DOHH2 (cell line): ENCODE results near the gene TIRAP.

Experiments used
- H3F3A ChIP-seq: fragments of 200-600 bp; sonication (generic), shearing (Covaris generic); 2 replicates; pipeline ENCODE4 v1.6.0; 2016; ENCODE audit warnings: antibody characterized with exemption, mild to moderate bottlenecking; ENCODE audit not compliant: control insufficient read depth, insufficient read depth
- H3K27ac ChIP-seq: fragments of 200-600 bp; sonication (generic); 2 replicates; pipeline ENCODE4 v1.5.1; 2014; ENCODE audit warnings: low read depth, mild to moderate bottlenecking, low read length, moderate library complexity
- H3K27me3 ChIP-seq: fragments of 200-600 bp; sonication (generic); 2 replicates; pipeline ENCODE4 v1.6.1; 2014; ENCODE audit warnings: mild to moderate bottlenecking, low read length, mixed read lengths; ENCODE audit not compliant: control insufficient read depth
- H3K36me3 ChIP-seq: fragments of 200-600 bp; sonication (generic); 2 replicates; pipeline ENCODE4 v1.6.1; 2014; ENCODE audit warnings: mild to moderate bottlenecking, low read length, moderate library complexity, mixed read lengths; ENCODE audit not compliant: control insufficient read depth
- H3K4me1 ChIP-seq: fragments of 200-600 bp; sonication (generic); 2 replicates; pipeline ENCODE4 v1.6.1; 2014; ENCODE audit warnings: mild to moderate bottlenecking, low read length, mixed read lengths; ENCODE audit not compliant: control insufficient read depth
- H3K4me2 ChIP-seq: fragments of 200-600 bp; sonication (generic); 2 replicates; pipeline ENCODE4 v1.6.0; 2014; ENCODE audit warnings: mild to moderate bottlenecking, low read length, moderate library complexity
- H3K4me3 ChIP-seq: fragments of 200-600 bp; sonication (generic); 2 replicates; pipeline ENCODE4 v1.5.1; 2014; ENCODE audit warnings: mild to moderate bottlenecking, low read length, mixed read lengths
- H3K79me2 ChIP-seq: fragments of 200-600 bp; sonication (generic); 2 replicates; pipeline ENCODE4 v1.6.1; 2014; ENCODE audit warnings: mild to moderate bottlenecking, low read length, mixed read lengths; ENCODE audit not compliant: control insufficient read depth
- H3K9me2 ChIP-seq: fragments of 200-600 bp; sonication (generic); replicated peaks from 2 replicates; pipeline ENCODE4 v1.6.1; 2014; ENCODE audit warnings: mild to moderate bottlenecking, low read length, mixed read lengths; ENCODE audit not compliant: control insufficient read depth
- H3K9me3 ChIP-seq: fragments of 200-600 bp; sonication (generic); 2 replicates; pipeline ENCODE4 v1.6.1; 2014; ENCODE audit warnings: antibody characterized with exemption, low read length, mixed read lengths; ENCODE audit not compliant: control insufficient read depth, insufficient read depth
- H4K20me1 ChIP-seq: fragments of 200-600 bp; sonication (generic); 2 replicates; pipeline ENCODE4 v1.6.0; 2014; ENCODE audit warnings: low read depth, mild to moderate bottlenecking, antibody characterized with exemption, low read length, moderate library complexity; ENCODE audit not compliant: control insufficient read depth, insufficient read depth
- EZH2phosphoT487 ChIP-seq: fragments of 200-600 bp; sonication (generic); IDR thresholded peaks from 2 replicates; pipeline ENCODE4 v1.6.1; 2017; ENCODE audit warnings: borderline replicate concordance, mild to moderate bottlenecking, antibody characterized with exemption, low read length, moderate library complexity, mixed read lengths
- TF ChIP-seq, protein P1 (sequence below): fragments of 200-600 bp; sonication (generic); IDR thresholded peaks from one replicate; pipeline ENCODE4 v1.5.1; 2014; ENCODE audit warnings: antibody characterized with exemption, mild to moderate bottlenecking, low read depth, low read length; ENCODE audit not compliant: poor library complexity, severe bottlenecking

The TIRAP gene

DNA sequence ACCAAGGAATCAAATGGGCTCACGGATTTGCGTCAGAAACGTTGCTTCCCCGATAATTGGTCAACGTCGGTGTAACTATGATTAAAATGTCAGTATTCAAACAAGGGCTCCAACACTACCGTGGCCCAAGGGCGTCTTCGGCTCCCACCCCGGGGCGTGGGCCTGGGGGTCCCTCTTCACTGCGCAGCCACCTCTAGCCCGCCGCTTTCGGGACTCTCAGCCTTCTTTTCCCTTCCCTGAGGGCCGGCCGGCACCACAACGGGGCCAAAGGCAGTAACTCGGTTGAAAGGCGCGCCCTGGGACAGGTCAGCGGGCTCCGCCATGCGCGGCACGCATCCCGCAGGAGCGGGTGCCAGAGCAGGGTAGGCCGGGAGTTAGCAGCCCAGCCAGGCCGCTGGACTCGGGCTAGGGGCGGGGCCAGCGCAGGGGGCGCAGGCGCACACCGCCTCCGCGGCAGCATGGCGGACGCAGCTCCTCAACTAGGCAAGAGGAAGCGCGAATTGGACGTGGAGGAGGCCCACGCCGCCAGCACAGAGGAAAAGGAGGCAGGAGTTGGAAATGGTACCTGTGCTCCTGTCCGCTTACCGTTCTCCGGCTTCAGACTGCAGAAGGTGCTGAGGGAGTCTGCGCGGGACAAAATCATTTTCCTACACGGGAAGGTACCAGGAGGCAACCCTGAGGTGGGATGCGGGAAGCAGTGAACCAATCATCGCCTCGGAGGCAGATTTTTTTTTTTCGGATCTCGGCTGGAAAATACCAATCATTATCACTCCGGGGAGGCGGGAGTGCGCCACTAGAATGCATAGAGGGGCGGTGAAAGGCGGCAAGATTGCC is 20.9 kb downstream of the TIRAP start, which contains the start of gene DCPS:
DCPS (plus strand) TSS at position 438 of the 834 bp plus-strand sequence; CDS start at position 459, 21 bp downstream.
- Histone ChIP-seq H3K9me2 (no peaks in the 10 kb centered on the region), H3K9me3 (no peaks in the 10 kb centered on the region), H3F3A (0 out of 2 replicates have a peak, but pooled peaks cover 2% of the 10 kb centered on the region), H3K36me3 (peaks cover 28% of the 10 kb centered on the region), H3K4me3 (peak within 1 kb of the TSS; percentile 92), H4K20me1 (no peaks in the 10 kb centered on the region), H3K4me2 (peak within 1 kb of the TSS; percentile 96), H3K27ac (peak within 1 kb of the TSS; percentile 61), H3K27me3 (no peaks in the 10 kb centered on the region), H3K4me1 (peaks cover 21% of the 10 kb centered on the region), H3K79me2 (peaks cover 58% of the 10 kb centered on the region)
- no peak for TF ChIP-seq EZH2phosphoT487
- TF ChIP-seq, protein P1, sequence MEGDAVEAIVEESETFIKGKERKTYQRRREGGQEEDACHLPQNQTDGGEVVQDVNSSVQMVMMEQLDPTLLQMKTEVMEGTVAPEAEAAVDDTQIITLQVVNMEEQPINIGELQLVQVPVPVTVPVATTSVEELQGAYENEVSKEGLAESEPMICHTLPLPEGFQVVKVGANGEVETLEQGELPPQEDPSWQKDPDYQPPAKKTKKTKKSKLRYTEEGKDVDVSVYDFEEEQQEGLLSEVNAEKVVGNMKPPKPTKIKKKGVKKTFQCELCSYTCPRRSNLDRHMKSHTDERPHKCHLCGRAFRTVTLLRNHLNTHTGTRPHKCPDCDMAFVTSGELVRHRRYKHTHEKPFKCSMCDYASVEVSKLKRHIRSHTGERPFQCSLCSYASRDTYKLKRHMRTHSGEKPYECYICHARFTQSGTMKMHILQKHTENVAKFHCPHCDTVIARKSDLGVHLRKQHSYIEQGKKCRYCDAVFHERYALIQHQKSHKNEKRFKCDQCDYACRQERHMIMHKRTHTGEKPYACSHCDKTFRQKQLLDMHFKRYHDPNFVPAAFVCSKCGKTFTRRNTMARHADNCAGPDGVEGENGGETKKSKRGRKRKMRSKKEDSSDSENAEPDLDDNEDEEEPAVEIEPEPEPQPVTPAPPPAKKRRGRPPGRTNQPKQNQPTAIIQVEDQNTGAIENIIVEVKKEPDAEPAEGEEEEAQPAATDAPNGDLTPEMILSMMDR: no peak

DNA sequence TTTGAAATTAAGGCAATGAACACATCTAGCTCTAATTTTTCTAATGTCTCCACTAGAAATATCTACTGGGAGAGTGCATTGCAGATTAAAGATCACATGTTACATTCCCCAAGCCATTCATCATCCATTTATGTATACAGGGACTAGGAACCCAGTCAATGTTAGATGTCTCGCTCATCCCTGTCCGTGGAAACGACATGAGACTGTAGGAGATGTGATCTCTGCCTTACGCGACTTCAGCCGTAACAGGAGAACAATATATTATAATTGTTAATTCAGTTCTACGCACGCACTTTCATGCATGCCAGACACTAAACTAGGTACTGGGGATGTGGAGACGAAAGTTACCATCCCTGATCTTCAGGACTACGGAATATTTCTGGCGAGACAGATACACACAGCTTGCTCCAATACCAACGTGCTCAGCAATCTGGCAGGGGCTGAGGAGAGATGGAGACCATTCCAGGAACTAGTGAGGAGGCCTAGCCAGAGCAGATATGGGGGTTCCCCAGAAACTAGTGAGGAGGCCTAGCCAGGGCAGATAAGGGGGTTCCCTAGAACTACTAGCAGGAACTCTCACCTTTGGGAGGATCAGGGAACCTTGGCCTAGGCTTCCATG is 21.7 kb downstream of the TIRAP start:
- Histone ChIP-seq H3K79me2 (peaks cover 58% of the 10 kb centered on the region), H3K4me2 (peak overlapping the region; percentile 96), H3K9me2 (no peaks in the 10 kb centered on the region), H3K36me3 (peaks cover 29% of the 10 kb centered on the region), H3K9me3 (no peaks in the 10 kb centered on the region), H3F3A (0 out of 2 replicates have a peak, but pooled peaks cover 2% of the 10 kb centered on the region), H3K27me3 (no peaks in the 10 kb centered on the region), H3K4me1 (peaks cover 21% of the 10 kb centered on the region), H3K27ac (peak overlapping the region; percentile 61), H3K4me3 (peak overlapping the region; percentile 92), H4K20me1 (no peaks in the 10 kb centered on the region)
- TF ChIP-seq, protein P1: no peak

DNA sequence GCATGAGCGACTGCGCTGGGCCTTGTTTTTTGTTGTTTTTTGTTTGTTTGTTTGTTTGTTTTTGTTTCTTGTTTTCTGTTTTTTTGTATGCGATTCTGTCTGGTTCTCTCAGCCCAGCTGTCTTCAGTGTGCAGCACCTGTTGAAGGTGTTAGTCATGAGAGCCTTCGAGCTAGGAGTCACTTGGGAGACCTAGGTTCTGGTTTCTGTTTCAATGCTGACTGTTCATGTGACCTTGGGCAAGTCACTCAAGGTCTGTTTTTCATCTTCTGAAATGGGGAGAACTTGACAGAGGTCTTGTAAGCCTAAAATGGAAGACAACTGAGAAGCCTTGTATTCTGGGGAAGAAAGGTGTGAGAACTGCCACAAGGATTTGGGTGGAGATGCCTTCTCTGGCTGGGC is 22.8 kb downstream of the TIRAP start:
- Histone ChIP-seq H3K4me3 (peak overlapping the region; percentile 13; the same call in 1 of the 2 replicates), H3K4me1 (peaks cover 21% of the 10 kb centered on the region), H4K20me1 (no peaks in the 10 kb centered on the region), H3K4me2 (peak overlapping the region; percentile 38; the same call in 1 of the 2 replicates), H3K36me3 (peaks cover 37% of the 10 kb centered on the region), H3K9me3 (no peaks in the 10 kb centered on the region), H3F3A (0 out of 2 replicates have a peak, but pooled peaks cover 2% of the 10 kb centered on the region), H3K9me2 (no peaks in the 10 kb centered on the region), H3K27ac (no peak overlapping the region), H3K79me2 (peaks cover 53% of the 10 kb centered on the region), H3K27me3 (no peaks in the 10 kb centered on the region)
- TF ChIP-seq, protein P1: no peak
- no peak for TF ChIP-seq EZH2phosphoT487
